GM23248 (cell line): ENCODE measurements around the gene CNNM4. TPM values are rescaled to one million over a fixed set of nuclear protein-coding genes. Genes with fewer than 3 reads are reported as not detected.

ENCODE experiments used
- DNase-seq: peaks from one replicate; pipeline ENCODE4 v3.0.0-alpha.2; 2015
- H2AFZ ChIP-seq: fragments of 200-600 bp; sonication (generic); 2 replicates; pipeline ENCODE4 v1.6.1; 2016; ENCODE audit warnings: antibody characterized with exemption
- H3F3A ChIP-seq: fragments of 200-600 bp; sonication (generic); 2 replicates; pipeline ENCODE4 v1.6.1; 2016; ENCODE audit warnings: mild to moderate bottlenecking, antibody characterized with exemption, mixed run types; ENCODE audit not compliant: insufficient read depth
- H3K27ac ChIP-seq: fragments of 200-600 bp; sonication (generic); 2 replicates; pipeline ENCODE4 v1.5.1; 2016; ENCODE audit warnings: mild to moderate bottlenecking
- H3K27me3 ChIP-seq: fragments of 200-600 bp; sonication (generic); replicated peaks from 2 replicates; pipeline ENCODE4 v1.6.1; 2016; ENCODE audit warnings: mild to moderate bottlenecking; ENCODE audit not compliant: insufficient read depth
- H3K36me3 ChIP-seq: fragments of 200-600 bp; sonication (generic); 2 replicates; pipeline ENCODE4 v1.6.1; 2016; ENCODE audit warnings: low read depth, mild to moderate bottlenecking
- H3K4me1 ChIP-seq: fragments of 200-600 bp; sonication (generic); 2 replicates; pipeline ENCODE4 v1.6.1; 2016; ENCODE audit warnings: mild to moderate bottlenecking; ENCODE audit not compliant: insufficient read depth
- H3K4me2 ChIP-seq: fragments of 200-600 bp; sonication (generic); one replicate; pipeline ENCODE4 v1.6.1; 2016; ENCODE audit warnings: mild to moderate bottlenecking; ENCODE audit not compliant: unreplicated experiment
- H3K4me3 ChIP-seq: fragments of 200-600 bp; sonication (generic); 2 replicates; pipeline ENCODE4 v1.5.1; 2016; ENCODE audit warnings: mild to moderate bottlenecking
- H3K79me2 ChIP-seq: fragments of 200-600 bp; sonication (generic); 2 replicates; pipeline ENCODE4 v1.6.1; 2016; ENCODE audit warnings: mild to moderate bottlenecking; ENCODE audit not compliant: insufficient read depth
- H3K9ac ChIP-seq: fragments of 200-600 bp; sonication (generic); 2 replicates; pipeline ENCODE4 v1.6.1; 2016; ENCODE audit warnings: mild to moderate bottlenecking
- H3K9me2 ChIP-seq: fragments of 200-600 bp; sonication (generic); 2 replicates; pipeline ENCODE4 v1.6.1; 2016; ENCODE audit warnings: mixed run types, mild to moderate bottlenecking, moderate library complexity; ENCODE audit not compliant: insufficient read depth
- H3K9me3 ChIP-seq: fragments of 200-600 bp; sonication (generic); one replicate; pipeline ENCODE4 v1.6.1; 2017; ENCODE audit warnings: low read depth
- H4K20me1 ChIP-seq: fragments of 200-600 bp; sonication (generic); 2 replicates; pipeline ENCODE4 v1.6.0; 2016; ENCODE audit not compliant: insufficient read depth
- EZH2 ChIP-seq: fragments of 200-600 bp; sonication (generic); IDR thresholded peaks from 2 replicates; pipeline ENCODE4 v1.6.1; 2018; ENCODE audit warnings: antibody characterized with exemption, mild to moderate bottlenecking; ENCODE audit not compliant: insufficient read depth, poor library complexity, severe bottlenecking
- EZH2phosphoT487 ChIP-seq: fragments of 200-600 bp; sonication (generic); IDR thresholded peaks from 2 replicates; pipeline ENCODE4 v1.6.1; 2018; ENCODE audit warnings: antibody characterized with exemption, moderate library complexity, mild to moderate bottlenecking, low read depth; ENCODE audit not compliant: insufficient read depth
- WGBS, 2 experiments: methylation state at CpG; one replicate each; pipeline ENCODE4 v1.1.6; 2015 to 2017; ENCODE audit warnings: low lambda C conversion rate in 2 of 2, low coverage in 1 of 2; ENCODE audit errors: missing lambda C conversion rate in 2 of 2; 5-methylcytosine and 5-hydroxymethylcytosine counted together
- in situ Hi-C: fragments of 300-500 bp; cut with MboI; formaldehyde crosslinking; loops from 2 replicates; pipeline ENCODE4 v1.15.0; 2020
- polyA plus RNA-seq: library from polyadenylated mRNA; unstranded; fragments of >200 nt; fragmentation: Nextera tagmentation; extraction: Ambion mirVana; gene quantifications from 2 replicates; pipeline ENCODE4 v1.2.1, GENCODE V29; 2016
- total RNA-seq: library from RNA; depleted of rRNA; stranded (reverse); fragments of >200 nt; shearing (Covaris generic); gene quantifications from 2 replicates; pipeline ENCODE4 v1.2.3, GENCODE V29; 2014

The CNNM4 gene
- total and polyA plus RNA-seq, 2 experiments from 2014 or later: 2.8 to 4.8 TPM

DNA sequence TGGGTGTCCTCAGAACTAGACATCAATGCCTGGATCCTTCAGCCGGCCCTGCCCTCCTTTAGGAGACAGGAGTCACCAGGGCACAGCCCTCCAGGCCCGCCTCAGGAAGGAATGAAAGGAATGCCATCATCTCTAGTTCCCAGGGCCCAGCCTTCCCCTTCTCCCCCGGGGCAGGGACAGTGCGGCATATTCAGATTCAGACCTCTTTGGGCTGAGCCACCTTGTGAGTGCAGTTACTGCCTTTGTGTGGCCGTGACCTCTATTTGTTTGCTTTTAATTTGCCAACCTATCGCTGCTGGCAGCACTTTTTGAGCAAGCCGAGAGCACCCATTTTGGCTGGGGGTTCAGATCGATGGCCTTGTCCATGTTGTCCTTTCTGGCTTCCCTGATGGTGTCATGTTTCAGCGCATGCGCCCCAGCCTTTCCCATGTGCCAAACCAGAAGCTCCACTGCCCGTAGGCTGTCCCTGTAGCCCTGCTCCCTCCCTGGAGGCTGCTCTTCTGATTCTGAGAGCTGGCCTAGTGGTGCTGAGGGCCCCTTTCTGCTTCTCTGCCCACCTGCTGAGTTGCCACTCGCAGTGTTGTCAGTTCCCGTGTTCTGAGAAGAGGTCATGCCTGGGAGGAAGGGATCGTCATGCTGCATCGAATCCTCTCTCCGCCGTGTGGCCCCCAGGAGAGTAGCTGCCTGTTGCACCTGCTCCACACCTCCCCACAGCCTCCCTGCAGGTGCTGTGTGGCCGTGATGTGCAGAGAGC lies 72.2 kb downstream of the CNNM4 start:
- H4K20me1 ChIP-seq: no peaks in the 10 kb centered on the region
- no peaks in the 10 kb centered on the region for H3F3A ChIP-seq
- TF ChIP-seq EZH2phosphoT487 (no peak), EZH2 (no peak)
- no peak overlapping the region for H3K4me2 ChIP-seq
- H3K9ac ChIP-seq: no peak overlapping the region
- no peaks in the 10 kb centered on the region for H3K9me3 ChIP-seq
- in situ Hi-C loops: no loop called here
- H3K4me1 ChIP-seq: no peaks in the 10 kb centered on the region
- no peaks in the 10 kb centered on the region for H3K27me3 ChIP-seq
- DNase-seq: no peak
- H3K9me2 ChIP-seq: no peaks in the 10 kb centered on the region
- 84 to 87% methylated on average over 18 of the region's 18 CpGs for WGBS, 2 experiments
- H2AFZ ChIP-seq: no peak overlapping the region
- no peak overlapping the region for H3K4me3 ChIP-seq
- H3K79me2 ChIP-seq: no peaks in the 10 kb centered on the region
- no peaks in the 10 kb centered on the region for H3K36me3 ChIP-seq
- H3K27ac ChIP-seq: no peak overlapping the region

DNA sequence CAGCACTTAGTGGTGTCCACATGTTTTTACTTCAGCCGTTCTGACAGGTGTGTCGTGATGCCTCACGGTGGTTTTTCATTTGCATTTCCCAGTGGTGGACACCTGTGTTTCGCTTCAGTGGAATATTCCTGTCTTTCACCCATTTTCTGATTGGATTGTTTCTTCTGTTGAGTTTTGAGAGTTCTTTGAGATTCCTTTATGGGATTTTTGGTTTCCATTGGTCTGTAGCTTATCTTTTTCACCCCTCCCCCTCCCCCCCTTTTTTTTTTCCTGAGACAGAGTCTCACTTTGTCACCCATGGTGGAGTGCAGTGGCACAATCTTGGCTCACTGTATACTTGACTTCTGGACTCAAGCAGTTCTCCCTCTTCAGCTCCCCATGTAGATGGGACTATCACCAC lies 75.1 kb downstream of the CNNM4 start:
- WGBS, 2 experiments: 77 to 78% methylated on average over 4 of the region's 4 CpGs
- Histone ChIP-seq H2AFZ (no peak overlapping the region), H3K36me3 (no peaks in the 10 kb centered on the region), H3K4me2 (no peak overlapping the region), H3K79me2 (no peaks in the 10 kb centered on the region), H3K4me3 (no peak overlapping the region), H3K9me3 (no peaks in the 10 kb centered on the region), H4K20me1 (no peaks in the 10 kb centered on the region), H3K9ac (no peak overlapping the region), H3K27ac (no peak overlapping the region), H3F3A (no peaks in the 10 kb centered on the region), H3K27me3 (no peaks in the 10 kb centered on the region), H3K4me1 (no peaks in the 10 kb centered on the region), H3K9me2 (no peaks in the 10 kb centered on the region)
- TF ChIP-seq EZH2phosphoT487: no peak
- no peak for TF ChIP-seq EZH2
- no peak for DNase-seq
- in situ Hi-C loops: no loop called here

DNA sequence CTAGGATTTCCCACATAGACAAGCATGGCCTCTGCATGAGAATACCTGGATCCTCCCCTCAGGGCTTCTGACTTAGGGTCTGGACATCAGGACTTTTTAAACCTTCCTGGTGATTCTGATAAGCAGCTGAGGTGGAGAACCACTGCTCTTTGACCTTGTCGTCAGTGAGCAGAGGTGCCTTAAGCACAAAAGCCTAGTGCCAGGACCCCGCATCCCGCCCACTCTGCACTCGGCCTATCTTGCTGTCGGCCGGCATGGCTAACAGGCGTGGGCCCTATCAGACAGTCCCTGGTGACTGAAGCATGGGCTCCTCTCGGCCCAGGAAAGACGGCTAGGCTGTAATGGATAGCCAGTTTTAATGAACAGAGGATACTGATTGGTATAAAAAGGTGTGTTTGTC lies 76.9 kb downstream of the CNNM4 start:
- no peak for TF ChIP-seq EZH2phosphoT487
- no peaks in the 10 kb centered on the region for H3K4me1 ChIP-seq
- H3K36me3 ChIP-seq: no peaks in the 10 kb centered on the region
- no peaks in the 10 kb centered on the region for H3K9me2 ChIP-seq
- in situ Hi-C loops: no loop called here
- DNase-seq: no peak
- no peaks in the 10 kb centered on the region for H3F3A ChIP-seq
- WGBS, 2 experiments: 90 to 94% methylated on average over 9 of the region's 9 CpGs
- no peak overlapping the region for H3K27ac ChIP-seq
- no peaks in the 10 kb centered on the region for H3K9me3 ChIP-seq
- H3K79me2 ChIP-seq: no peaks in the 10 kb centered on the region
- no peaks in the 10 kb centered on the region for H4K20me1 ChIP-seq
- H3K27me3 ChIP-seq: no peaks in the 10 kb centered on the region
- no peak overlapping the region for H3K9ac ChIP-seq
- no peak overlapping the region for H2AFZ ChIP-seq
- H3K4me2 ChIP-seq: no peak overlapping the region
- H3K4me3 ChIP-seq: no peak overlapping the region

DNA sequence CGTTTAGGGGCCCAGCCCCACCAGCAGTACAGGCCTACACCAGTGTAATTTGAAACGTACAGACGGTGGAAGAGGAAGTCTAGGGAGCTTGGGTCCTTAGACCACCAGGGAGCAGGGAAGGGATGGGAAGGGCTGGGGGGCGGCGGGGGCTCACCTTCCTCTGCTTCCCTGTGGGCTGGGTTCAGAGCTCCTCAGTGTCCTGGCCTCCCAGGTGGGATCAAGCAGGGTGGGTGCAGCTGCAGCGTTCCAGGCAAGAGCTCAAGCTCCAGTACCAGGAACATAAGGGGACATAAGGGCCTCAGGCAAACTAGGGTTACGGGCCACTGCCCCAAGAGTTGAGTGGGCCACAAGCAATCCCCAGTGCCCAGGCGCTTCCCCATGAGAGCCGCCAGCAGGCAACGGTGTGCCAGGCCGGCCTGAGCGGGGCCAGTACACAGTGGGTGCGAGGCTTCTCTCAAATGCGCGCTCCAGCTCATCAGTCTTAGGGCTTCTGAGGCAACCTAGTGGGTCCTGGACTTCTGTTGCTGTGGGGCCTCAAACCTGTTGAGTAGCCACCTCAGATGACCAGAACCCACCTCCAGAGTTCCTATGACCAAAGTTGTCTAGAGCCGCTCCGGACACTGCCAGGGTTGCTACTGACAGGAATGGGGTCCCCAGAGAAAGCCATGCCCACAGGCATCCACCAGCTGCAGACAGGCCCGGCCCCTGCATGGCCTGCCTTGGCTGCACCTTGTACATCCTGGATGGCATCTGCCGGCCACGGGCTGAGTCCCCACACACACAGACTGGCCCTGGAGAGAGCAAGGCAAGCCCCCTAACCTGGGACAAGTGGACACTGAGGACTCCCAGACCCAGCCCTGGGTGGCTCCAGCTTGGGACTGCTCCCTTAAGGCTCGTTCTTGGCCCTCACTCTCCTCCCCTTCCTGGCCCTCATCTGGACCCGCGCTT lies 77.9 kb downstream of the CNNM4 start:
- no peaks in the 10 kb centered on the region for H4K20me1 ChIP-seq
- no peak overlapping the region for H3K4me2 ChIP-seq
- no peaks in the 10 kb centered on the region for H3K79me2 ChIP-seq
- no peak for TF ChIP-seq EZH2
- no peak for TF ChIP-seq EZH2phosphoT487
- H3K4me1 ChIP-seq: no peaks in the 10 kb centered on the region
- no peaks in the 10 kb centered on the region for H3K9me3 ChIP-seq
- no peaks in the 10 kb centered on the region for H3F3A ChIP-seq
- H3K9me2 ChIP-seq: no peaks in the 10 kb centered on the region
- H3K27me3 ChIP-seq: no peaks in the 10 kb centered on the region
- no peaks in the 10 kb centered on the region for H3K36me3 ChIP-seq
- in situ Hi-C loops: no loop called here
- no peak overlapping the region for H2AFZ ChIP-seq
- H3K27ac ChIP-seq: no peak overlapping the region
- H3K4me3 ChIP-seq: no peak overlapping the region
- WGBS, 2 experiments: 84 to 87% methylated on average over 20 to 21 of the region's 23 CpGs
- DNase-seq: no peak
- H3K9ac ChIP-seq: no peak overlapping the region
